Pancreas (tissue), 10 donors: ENCODE measurements around the gene RPTOR. TPM values are rescaled to one million over a fixed set of nuclear protein-coding genes. Genes with fewer than 3 reads are reported as not detected.

Experiments
- ATAC-seq, 4 donors: fragments of 200-7000 bp; cut with Tn5 transposase; one replicate each; pipeline versions ENCODE4 v1.8.0 to v1.9.1; 2020; ENCODE audit warnings: mild to moderate bottlenecking in 4 of 4, moderate library complexity in 4 of 4
- DNase-seq, 6 donors: peaks; one replicate each; pipeline ENCODE4 v3.0.0-alpha.2; 2020
- FAIRE-seq: peaks from 2 replicates; lab custom pipeline; 2012; peaks lifted over from hg19 to GRCh38; lab: Jason Lieb, UNC
- H3K27ac ChIP-seq, 4 donors: fragments of 200-600 bp; sonication (generic); 1 replicate in 3 of 4; 2 replicates in 1 of 4; pipeline versions ENCODE4 v1.5.0 to v1.8.0; 2020
- H3K27me3 ChIP-seq, 4 donors: fragments of 200-600 bp; one replicate each; pipeline ENCODE4 v1.8.0; 2021
- H3K36me3 ChIP-seq, 3 donors: fragments of 200-600 bp; sonication (generic) in 1 of 3; one replicate each; pipeline versions ENCODE4 v1.5.0 to v1.8.0; 2020 to 2021
- H3K4me1 ChIP-seq, 3 donors: fragments of 200-600 bp; one replicate each; pipeline ENCODE4 v1.8.0; 2021
- H3K4me3 ChIP-seq, 4 donors: fragments of 200-600 bp; sonication (generic) in 2 of 4; one replicate each; pipeline versions ENCODE4 v1.5.0 to v1.8.0; 2020 to 2021
- H3K9me3 ChIP-seq, 4 donors: fragments of 200-600 bp; one replicate each; pipeline ENCODE4 v1.8.0; 2021
- CTCF ChIP-seq, 4 donors: fragments of 200-600 bp; sonication (generic) in 3 of 4; IDR thresholded peaks; one replicate each; pipeline versions ENCODE4 v1.5.0 to v1.8.0; 2021; ENCODE audit warnings: antibody characterized with exemption in 4 of 4
- WGBS, 2 donors: extraction: QIAGEN DNeasy Blood & Tissue Kit; methylation state at CpG; one replicate each; pipeline ENCODE4 v1.1.7; 2013; 5-methylcytosine and 5-hydroxymethylcytosine counted together
- intact Hi-C, 3 donors: fragments of 100-400 bp; cut with DNase I; formaldehyde crosslinking; loops; one replicate each; pipeline versions ENCODE4 v1.11.1 to v1.14.2; 2022
- polyA plus RNA-seq, 2 donors: library from polyadenylated mRNA; stranded (reverse); fragments of 200-250 nt; gene quantifications; one replicate each; pipeline ENCODE4 v1.2.3, GENCODE V29; 2013
- total RNA-seq, 6 donors: library from RNA; stranded (reverse); fragmentation: NEBNext Ultra II Directional in 4 of 6; extraction: Animal tissue kit (Norgen Biotek cat#: 25700) in 4 of 6; gene quantifications; one replicate each; pipeline versions ENCODE4 v1.2.1 to v1.2.4, GENCODE V29; 2021 to 2023
- donor health status: healthy with polysubstance abuse.
- donor health status: DM: no; HTN: no; CAD: no; lungs with moderate emphysema.
- donor health status: DM: no; HTN: no; CAD: no.
- donor health status: control.
- donor health status: control.
- donor health status: Bipolar disorder and iron deficiency.
- donor health status: DM: yes; HTN: yes; CAD: no.
- donor health status: DM: no; HTN: no; CAD: no.
- donor health status: DM: no; HTN: no; CAD: no.
- donor health status: DM: yes; HTN: yes; CAD: no.

Gene RPTOR
- total and polyA plus RNA-seq, 8 donors, result 5.0 to 18.9 (median 13.2) TPM

GRCh38 chr17:80738987-80739730 lies 194.5 kb downstream of the RPTOR start:
- Histone ChIP-seq H3K4me3 (no peak overlapping the region), H3K36me3 (no peaks in the 10 kb centered on the region), H3K27me3 (no peaks in the 10 kb centered on the region), H3K27ac (no peak overlapping the region), H3K4me1 (no peaks in the 10 kb centered on the region), H3K9me3 (no peaks in the 10 kb centered on the region)
- TF ChIP-seq CTCF (IDR thresholded peaks at IDR 0.05), result no peak
- intact Hi-C loops, result no loop called here
- WGBS, 2 donors, result 86 to 88% methylated on average over 21 of the region's 21 CpGs
- DNase-seq (no peak), ATAC-seq (no peak), FAIRE-seq (no peak)

- Histone ChIP-seq H3K36me3 (no peaks in the 10 kb centered on the region), H3K4me3 (no peak overlapping the region), H3K27me3 (no peaks in the 10 kb centered on the region), H3K9me3 (no peaks in the 10 kb centered on the region), H3K4me1 (no peaks in the 10 kb centered on the region), H3K27ac (no peak overlapping the region)
- DNase-seq (no peak), FAIRE-seq (no peak), ATAC-seq (no peak)
- 65 to 67% methylated on average over 3 of the region's 3 CpGs for WGBS, 2 donors
- intact Hi-C loops, result no loop called here
- no peak for TF ChIP-seq CTCF (IDR thresholded peaks at IDR 0.05)
Observed at GRCh38 chr17:80740141-80740540, 195.5 kb downstream of the RPTOR start.

GRCh38 chr17:80742091-80742490 lies 197.5 kb downstream of the RPTOR start:
- ATAC-seq (no peak), FAIRE-seq (no peak)
- intact Hi-C loops, result no loop called here

GRCh38 chr17:80742581-80743180 lies 198.0 kb downstream of the RPTOR start:
- no peak for TF ChIP-seq CTCF (IDR thresholded peaks at IDR 0.05)
- Histone ChIP-seq H3K4me3 (no peak overlapping the region), H3K4me1 (no peaks in the 10 kb centered on the region), H3K27me3 (no peaks in the 10 kb centered on the region), H3K36me3 (no peaks in the 10 kb centered on the region), H3K27ac (no peak overlapping the region), H3K9me3 (no peaks in the 10 kb centered on the region)
- DNase-seq (no peak), FAIRE-seq (no peak), ATAC-seq (no peak)
- intact Hi-C loops, result no loop called here
- 54 to 62% methylated on average over 7 of the region's 7 CpGs for WGBS, 2 donors

More at GRCh38 chr17:80742091-80742490, 197.5 kb downstream of the RPTOR start:
- no peaks in the 10 kb centered on the region for H3K27me3 ChIP-seq
- no peak overlapping the region for H3K4me3 ChIP-seq
- TF ChIP-seq CTCF (IDR thresholded peaks at IDR 0.05), result no peak
- WGBS, 2 donors, result 90 to 96% methylated on average over 8 of the region's 8 CpGs
- no peaks in the 10 kb centered on the region for H3K9me3 ChIP-seq
- no peaks in the 10 kb centered on the region for H3K36me3 ChIP-seq
- no peak for DNase-seq
- no peaks in the 10 kb centered on the region for H3K4me1 ChIP-seq
- H3K27ac ChIP-seq, result no peak overlapping the region
